GM12872 (cell line): ENCODE measurements around the gene TM4SF4.

ENCODE experiments used
- CTCF ChIP-seq: IDR thresholded peaks from 3 replicates; pipeline ENCODE4 v1.5.1; 2011; ENCODE audit warnings: low read depth, mild to moderate bottlenecking, low read length, moderate library complexity; ENCODE audit not compliant: insufficient read depth

TM4SF4 gene

GRCh38 chr3:149448331-149448831 is 26.1 kb upstream of the TM4SF4 start:
- no peak for TF ChIP-seq CTCF

GRCh38 chr3:149449182-149449581 is 25.3 kb upstream of the TM4SF4 start:
- TF ChIP-seq CTCF, result no peak

GRCh38 chr3:149449799-149450198 is 24.7 kb upstream of the TM4SF4 start:
- no peak for TF ChIP-seq CTCF

GRCh38 chr3:149450281-149450680 is 24.2 kb upstream of the TM4SF4 start:
- TF ChIP-seq CTCF, result no peak

GRCh38 chr3:149452036-149452435 is 22.5 kb upstream of the TM4SF4 start:
- no peak for TF ChIP-seq CTCF

- no peak for TF ChIP-seq CTCF
Observed at GRCh38 chr3:149453140-149453805, 21.2 kb upstream of the TM4SF4 start.

- TF ChIP-seq CTCF, result no peak
Observed at GRCh38 chr3:149454746-149455145, 19.8 kb upstream of the TM4SF4 start.
